HG03342 (cell line): Measurements from ENCODE around the gene ZNG1B.
"Not testable (repeated sequence)": the region's sequence is repeated elsewhere in the genome, so short reads cannot be mapped to it uniquely, and the experiment has no call there.

ENCODE experiments used
- ATAC-seq: cut with Tn5 transposase; IDR thresholded peaks from one replicate; pipeline ENCODE4 v1.9.1; 2021; ENCODE audit warnings: mild to moderate bottlenecking, moderate library complexity; ENCODE audit not compliant: unreplicated experiment

ZNG1B gene

GRCh38 chr2:113542529-113542928, 105.0 kb downstream of the ZNG1B start:
- not testable (repeated sequence) for ATAC-seq
